Measurements from ENCODE around the gene LINS1.

Gene LINS1

GRCh38 chr15:100602064-100602822, at the start of gene LINS1, which contains the start of gene ASB7:
Gene LINS1 (minus strand): TSS chr15:100602184. CDS start chr15:100580842, 21,342 bp downstream.
Gene ASB7 (plus strand): TSS chr15:100602589. CDS start chr15:100612217, 9,628 bp downstream.
- in situ Hi-C loops (cut with MboI; ENCODE audit: low sequenced_read_pairs, unreplicated experiment) = no loop called here
- DNase-seq (ENCODE audit: low spot score) = peak; percentile 96
- TF ChIP-seq CTCF (IDR thresholded peaks at IDR 0.05; ENCODE audit: borderline replicate concordance, control extremely low read depth, extremely low read depth, insufficient read depth, missing control alignments) = no peak

- no peak for DNase-seq (ENCODE audit: low spot score)
- in situ Hi-C loops (cut with MboI; ENCODE audit: low sequenced_read_pairs, unreplicated experiment) = no loop called here
- TF ChIP-seq CTCF (IDR thresholded peaks at IDR 0.05; ENCODE audit: borderline replicate concordance, control extremely low read depth, extremely low read depth, insufficient read depth, missing control alignments) = no peak
Measured at GRCh38 chr15:100651253-100651652, 49.3 kb upstream of the LINS1 start.

- TF ChIP-seq CTCF (IDR thresholded peaks at IDR 0.05; ENCODE audit: borderline replicate concordance, control extremely low read depth, extremely low read depth, insufficient read depth, missing control alignments) = no peak
- in situ Hi-C loops (cut with MboI; ENCODE audit: low sequenced_read_pairs, unreplicated experiment) = no loop called here
- no peak for DNase-seq (ENCODE audit: low spot score)
Measured at GRCh38 chr15:100650685-100651084, 48.7 kb upstream of the LINS1 start.

GRCh38 chr15:100648951-100649350, 47.0 kb upstream of the LINS1 start:
- in situ Hi-C loops (cut with MboI; ENCODE audit: low sequenced_read_pairs, unreplicated experiment) = loop anchor here (25.0 kb wide), 2 partner anchors 363 to 613 kb away; partner anchors contain the start of gene CHSY1
- no peak for DNase-seq (ENCODE audit: low spot score)

GRCh38 chr15:100645671-100646070, 43.7 kb upstream of the LINS1 start:
- TF ChIP-seq CTCF (IDR thresholded peaks at IDR 0.05; ENCODE audit: borderline replicate concordance, control extremely low read depth, extremely low read depth, insufficient read depth, missing control alignments) = no peak
- no peak for DNase-seq (ENCODE audit: low spot score)
- in situ Hi-C loops (cut with MboI; ENCODE audit: low sequenced_read_pairs, unreplicated experiment) = loop anchor here (25.0 kb wide), 2 partner anchors 367 to 617 kb away; partner anchors contain the start of gene CHSY1

More at GRCh38 chr15:100648951-100649350, 47.0 kb upstream of the LINS1 start:
- no peak for TF ChIP-seq CTCF (IDR thresholded peaks at IDR 0.05; ENCODE audit: borderline replicate concordance, control extremely low read depth, extremely low read depth, insufficient read depth, missing control alignments)

GRCh38 chr15:100642950-100643338, 41.0 kb upstream of the LINS1 start:
- in situ Hi-C loops (cut with MboI; ENCODE audit: low sequenced_read_pairs, unreplicated experiment) = loop anchor here (25.0 kb wide), 2 partner anchors 369 to 619 kb away; partner anchors contain the start of gene CHSY1
- no peak for TF ChIP-seq CTCF (IDR thresholded peaks at IDR 0.05; ENCODE audit: borderline replicate concordance, control extremely low read depth, extremely low read depth, insufficient read depth, missing control alignments)

More at GRCh38 chr15:100642950-100643338, 41.0 kb upstream of the LINS1 start:
- no peak for DNase-seq (ENCODE audit: low spot score)

All from GM13976 (cell line).